ENCODE results near the gene RIMS3. TPM values are rescaled to one million over a fixed set of nuclear protein-coding genes. Genes with fewer than 3 reads are reported as not detected.

The RIMS3 gene
- total RNA-seq, 2 experiments from 2014 or later = 6.9 TPM

DNA sequence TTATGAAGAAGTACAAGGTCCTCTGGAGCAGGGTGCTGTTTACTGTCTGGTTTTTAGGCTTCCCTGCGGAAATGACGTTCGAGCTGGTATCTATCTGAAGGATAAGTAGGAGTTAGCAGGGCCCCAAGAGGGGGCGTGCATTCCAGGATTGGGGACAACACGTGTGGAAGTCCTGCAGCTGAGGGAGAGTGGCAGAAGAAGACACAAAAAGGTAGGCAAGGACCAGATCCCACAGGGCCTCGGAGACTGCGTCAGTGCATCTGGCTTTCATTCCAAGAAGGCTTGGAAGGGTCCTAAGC lies 5.9 kb downstream of the RIMS3 start:
- Mint-ChIP-seq H3K4me3 (no peak overlapping the region), H3K27ac (no peak overlapping the region), H3K27me3 (peaks cover 3% of the 10 kb centered on the region), H3K36me3 (no peaks in the 10 kb centered on the region), H3K9me3 (no peaks in the 10 kb centered on the region), H3K4me1 (peaks cover 10% of the 10 kb centered on the region)
- no peak for ATAC-seq (ENCODE audit: low read depth)
- POLR2A ChIA-PET = no interaction called here
- no peak for DNase-seq

DNA sequence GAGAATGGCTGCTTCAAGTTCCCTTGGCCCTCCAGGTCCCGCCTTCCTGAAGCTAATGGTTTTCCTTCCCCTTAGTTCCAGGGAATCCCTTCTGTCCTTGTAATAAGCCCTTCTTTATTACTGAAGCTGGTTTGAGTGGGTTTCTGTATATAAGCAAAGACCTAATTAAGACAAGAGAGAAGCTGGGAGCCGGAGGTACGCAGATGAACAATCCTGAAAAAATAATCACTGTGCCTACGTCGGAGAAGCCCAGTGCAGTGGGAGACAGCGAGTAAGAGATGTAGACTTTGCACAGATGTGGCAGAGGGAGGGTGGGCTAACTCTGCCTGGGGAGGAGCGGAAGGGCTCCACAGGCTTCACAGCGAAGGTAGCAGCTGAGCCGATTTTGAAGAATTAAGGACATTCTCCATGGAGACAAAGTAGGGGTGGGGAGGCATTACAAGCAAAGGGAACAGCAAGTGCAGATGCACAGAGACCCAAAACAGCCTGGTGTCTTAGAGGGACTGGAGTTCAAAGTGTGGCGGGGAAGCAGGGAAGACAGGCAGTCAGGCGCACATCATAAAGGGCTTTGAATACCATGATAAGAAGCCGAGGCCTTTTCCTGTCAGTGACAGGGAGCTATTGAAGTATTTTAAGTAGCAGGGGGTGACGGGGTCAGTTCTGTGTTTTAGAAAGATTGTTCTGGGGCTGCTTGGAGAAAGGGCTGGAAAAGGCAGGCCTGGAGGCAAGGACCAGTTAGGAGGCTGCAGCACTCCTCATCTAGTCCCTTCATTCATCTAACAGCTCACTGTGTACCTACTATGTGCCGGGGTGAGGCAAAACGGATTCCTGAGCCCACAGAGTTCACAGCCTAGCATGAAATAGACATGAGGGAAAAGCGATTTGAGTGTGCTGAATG lies 6.5 kb downstream of the RIMS3 start:
- POLR2A ChIA-PET = no interaction called here
- no peak for ATAC-seq (ENCODE audit: low read depth)

DNA sequence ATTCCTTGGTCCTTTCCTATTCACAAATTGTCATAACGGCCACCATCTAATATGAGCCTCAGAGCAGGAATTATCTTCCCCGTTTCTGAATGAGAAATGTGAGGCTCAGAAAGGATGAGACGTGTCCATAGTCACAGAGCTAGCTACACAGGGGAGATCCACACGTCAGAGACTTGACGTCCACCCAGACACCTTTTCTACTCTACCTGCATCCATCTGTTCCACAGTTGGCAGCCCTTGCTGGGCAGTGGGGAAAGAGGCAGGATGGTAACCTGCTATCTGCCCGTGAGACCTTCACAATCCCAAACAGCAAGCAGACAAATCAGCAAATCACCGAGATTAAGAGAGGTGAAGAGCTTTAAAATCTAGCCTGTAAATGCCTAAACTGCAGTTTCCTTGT lies 8.4 kb downstream of the RIMS3 start:
- POLR2A ChIA-PET = interaction anchor here (0.6 kb wide), 1 partner anchor 8 kb away, joined by 3 read pairs; no protein-coding TSS in a partner anchor
- ATAC-seq (ENCODE audit: low read depth) = no peak
- no peak overlapping the region for H3K4me3 Mint-ChIP-seq
- peaks cover 5% of the 10 kb centered on the region for H3K27me3 Mint-ChIP-seq
- peaks cover 4% of the 10 kb centered on the region for H3K4me1 Mint-ChIP-seq
- no peaks in the 10 kb centered on the region for H3K9me3 Mint-ChIP-seq
- H3K36me3 Mint-ChIP-seq = no peaks in the 10 kb centered on the region
- H3K27ac Mint-ChIP-seq = no peak overlapping the region
- DNase-seq = no peak

More for the DNA sequence above, 6.5 kb downstream of the RIMS3 start:
- Mint-ChIP-seq H3K36me3 (no peaks in the 10 kb centered on the region), H3K27ac (no peak overlapping the region), H3K4me1 (peaks cover 13% of the 10 kb centered on the region), H3K9me3 (no peaks in the 10 kb centered on the region), H3K27me3 (peaks cover 5% of the 10 kb centered on the region), H3K4me3 (no peak overlapping the region)
- no peak for DNase-seq

DNA sequence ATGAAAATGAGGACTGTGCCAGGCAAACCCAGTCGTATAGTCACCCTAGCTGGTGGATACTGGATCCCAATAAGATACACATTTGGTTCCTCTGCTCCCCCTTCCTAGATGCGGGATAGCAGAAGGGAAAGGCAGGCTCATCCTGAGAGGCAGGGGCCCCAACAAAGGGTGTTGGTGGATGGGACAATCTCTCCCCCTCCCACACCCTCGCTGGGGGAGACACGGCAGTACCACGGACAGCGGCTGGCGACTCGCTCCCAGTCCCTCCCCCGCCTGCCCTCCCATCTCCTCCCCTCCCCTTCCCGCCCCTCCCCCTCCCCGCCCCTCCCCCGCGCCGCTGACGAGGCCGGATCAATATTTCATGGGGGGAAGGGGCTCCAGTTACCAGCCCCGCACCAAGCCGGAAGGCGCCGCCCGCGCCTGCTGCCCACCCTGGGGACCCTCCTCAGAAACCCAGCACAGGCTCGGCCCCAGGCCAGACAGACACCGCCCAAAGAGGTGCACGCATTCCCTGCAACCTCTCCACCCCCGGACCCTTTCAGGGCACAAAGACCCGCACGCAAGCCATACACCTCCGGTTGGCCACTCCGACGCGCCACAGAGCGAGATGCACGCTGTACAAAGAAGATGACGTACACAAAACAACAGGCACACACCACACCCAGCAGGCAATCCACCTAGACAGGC lies 11.5 kb downstream of the RIMS3 start:
- DNase-seq (no peak), ATAC-seq (ENCODE audit: low read depth) (no peak)
- Mint-ChIP-seq H3K4me3 (no peak overlapping the region), H3K9me3 (no peaks in the 10 kb centered on the region), H3K4me1 (peaks cover 7% of the 10 kb centered on the region), H3K27me3 (peaks cover 8% of the 10 kb centered on the region), H3K27ac (no peak overlapping the region), H3K36me3 (no peaks in the 10 kb centered on the region)
- POLR2A ChIA-PET = no interaction called here

DNA sequence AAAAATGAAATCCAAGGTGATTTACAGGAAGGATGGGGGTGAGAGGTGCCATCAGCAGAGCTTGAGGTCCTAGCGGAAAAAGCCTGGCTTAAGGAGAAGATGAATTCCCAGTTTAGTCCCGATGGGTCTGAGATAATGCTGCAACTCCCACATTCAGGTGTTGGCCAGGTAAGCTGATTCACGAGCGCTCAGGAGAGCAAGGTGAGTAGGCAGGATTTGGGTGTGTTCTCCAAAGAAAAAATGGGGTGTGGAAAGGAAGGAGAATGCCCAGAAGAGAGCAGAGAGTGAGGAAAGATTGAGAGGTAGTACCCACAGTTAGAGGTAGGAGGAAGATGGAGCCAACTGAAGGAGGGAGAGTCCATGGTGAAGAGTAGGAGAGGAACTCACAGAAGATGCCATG lies 12.5 kb downstream of the RIMS3 start:
- no peak overlapping the region for H3K27ac Mint-ChIP-seq
- H3K4me3 Mint-ChIP-seq = no peak overlapping the region
- H3K27me3 Mint-ChIP-seq = peaks cover 10% of the 10 kb centered on the region
- H3K36me3 Mint-ChIP-seq = no peaks in the 10 kb centered on the region
- H3K4me1 Mint-ChIP-seq = peaks cover 7% of the 10 kb centered on the region
- POLR2A ChIA-PET = interaction anchor here (0.6 kb wide), 1 partner anchor 201 kb away, joined by 3 read pairs; no protein-coding TSS in a partner anchor
- DNase-seq = no peak
- no peak for ATAC-seq (ENCODE audit: low read depth)
- no peaks in the 10 kb centered on the region for H3K9me3 Mint-ChIP-seq

DNA sequence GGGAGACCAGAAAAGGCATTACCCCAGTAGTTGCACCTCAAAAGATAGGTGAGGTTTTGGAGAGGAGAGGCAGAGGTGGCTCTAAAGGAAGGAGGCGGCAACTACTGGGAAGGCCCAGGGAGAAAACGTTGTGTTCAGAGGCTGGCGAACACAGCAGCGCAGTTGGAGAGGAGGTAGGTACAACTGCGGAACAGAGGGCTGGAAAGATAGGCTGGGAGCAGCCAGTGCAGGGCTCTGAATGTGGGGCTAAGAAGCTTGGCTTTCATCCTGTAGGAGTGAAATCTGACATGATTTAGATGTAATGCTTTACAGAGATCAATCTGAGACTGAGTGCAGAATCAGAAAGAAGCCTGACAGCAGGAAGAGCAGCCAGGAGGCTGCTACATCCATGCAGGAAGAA lies 13.0 kb downstream of the RIMS3 start:
- POLR2A ChIA-PET = interaction anchor here (0.6 kb wide), 1 partner anchor 202 kb away, joined by 3 read pairs; no protein-coding TSS in a partner anchor
- Mint-ChIP-seq H3K27me3 (peaks cover 15% of the 10 kb centered on the region), H3K9me3 (no peaks in the 10 kb centered on the region), H3K36me3 (no peaks in the 10 kb centered on the region), H3K4me3 (no peak overlapping the region), H3K4me1 (peaks cover 7% of the 10 kb centered on the region), H3K27ac (no peak overlapping the region)
- no peak for ATAC-seq (ENCODE audit: low read depth)
- DNase-seq = no peak

DNA sequence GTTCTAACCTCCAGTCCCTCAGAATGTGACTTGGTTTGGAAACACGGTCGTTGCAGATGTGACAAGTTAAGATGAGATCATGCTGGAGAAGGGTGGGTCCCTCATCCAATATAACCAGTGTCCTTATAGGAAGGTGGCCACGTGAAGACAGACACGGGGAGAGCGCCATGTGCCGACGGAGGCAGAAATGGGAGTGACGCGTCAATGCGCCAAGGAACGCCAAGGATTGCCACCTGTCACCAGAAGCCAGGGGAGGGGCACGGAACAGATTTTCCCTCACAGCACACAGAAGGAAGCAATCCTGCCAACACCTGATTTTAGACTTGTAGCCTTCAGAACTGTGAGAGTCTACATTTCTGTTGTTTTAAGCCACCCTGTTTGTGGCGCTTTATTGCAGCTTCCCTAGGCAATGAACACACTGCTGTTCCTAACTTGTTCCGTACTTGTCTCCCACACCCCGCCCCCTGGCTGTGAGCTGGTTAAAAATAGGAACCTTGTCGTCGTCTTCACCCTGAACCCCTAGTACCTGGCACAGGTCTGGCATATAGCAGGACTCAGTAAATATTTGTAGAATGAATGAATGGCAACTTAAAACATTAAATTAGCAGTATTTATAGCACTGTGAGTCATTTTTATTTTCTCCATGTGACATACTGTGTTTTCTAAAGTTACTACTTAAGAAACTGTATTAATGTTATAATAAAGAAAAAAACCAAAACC lies 14.2 kb downstream of the RIMS3 start:
- Mint-ChIP-seq H3K27ac (no peak overlapping the region), H3K36me3 (no peaks in the 10 kb centered on the region), H3K9me3 (no peaks in the 10 kb centered on the region), H3K4me1 (peaks cover 7% of the 10 kb centered on the region), H3K4me3 (no peak overlapping the region), H3K27me3 (peaks cover 16% of the 10 kb centered on the region)
- ATAC-seq (ENCODE audit: low read depth) (no peak), DNase-seq (no peak)
- POLR2A ChIA-PET = interaction anchor here (0.6 kb wide), 1 partner anchor 78 kb away, joined by 5 read pairs; no protein-coding TSS in a partner anchor

DNA sequence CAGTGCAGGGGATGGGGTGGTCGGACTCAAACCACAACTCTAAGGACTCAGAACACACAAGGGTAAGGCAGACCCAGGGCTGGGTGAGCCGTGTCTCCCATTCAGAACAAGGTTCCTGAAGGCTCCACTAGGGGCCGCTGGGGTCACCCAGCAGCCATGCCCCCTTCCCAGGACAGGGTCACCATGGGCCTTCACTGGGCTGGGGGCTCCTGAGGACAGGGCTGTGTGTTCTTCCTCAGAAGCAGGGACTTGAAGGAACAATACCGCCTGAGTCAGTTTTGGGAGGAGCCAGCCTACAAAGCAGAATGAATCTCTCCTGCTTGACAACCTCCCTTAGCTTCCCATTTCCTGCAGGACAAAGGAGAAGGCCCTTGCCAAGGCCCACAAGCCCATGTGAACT lies 15.4 kb downstream of the RIMS3 start:
- POLR2A ChIA-PET = interaction anchor here (0.6 kb wide), 1 partner anchor 30 kb away, joined by 3 read pairs; no protein-coding TSS in a partner anchor
- no peak overlapping the region for H3K4me3 Mint-ChIP-seq
- no peak overlapping the region for H3K27ac Mint-ChIP-seq
- no peaks in the 10 kb centered on the region for H3K36me3 Mint-ChIP-seq
- peak; percentile 50 for ATAC-seq (ENCODE audit: low read depth)
- no peak for DNase-seq
- H3K9me3 Mint-ChIP-seq = no peaks in the 10 kb centered on the region
- H3K27me3 Mint-ChIP-seq = peaks cover 16% of the 10 kb centered on the region
- H3K4me1 Mint-ChIP-seq = peaks cover 7% of the 10 kb centered on the region

DNA sequence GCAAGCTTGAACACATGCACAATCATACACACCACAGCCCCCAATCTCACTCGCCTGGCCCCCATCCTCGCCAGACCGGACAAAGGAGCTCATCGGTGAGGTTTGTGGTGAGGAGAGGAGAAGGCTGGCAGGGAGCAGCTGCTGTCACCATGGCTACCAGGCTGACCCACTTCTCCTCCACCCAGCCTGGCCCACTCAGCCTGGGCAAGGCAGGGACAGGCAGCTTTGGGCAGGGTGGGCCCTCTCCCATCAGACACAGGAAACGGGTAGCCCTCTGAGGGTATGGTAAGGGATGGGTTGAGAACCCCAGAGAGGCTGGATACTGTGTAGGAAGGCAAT lies 15.9 kb downstream of the RIMS3 start:
- POLR2A ChIA-PET = interaction anchor here (0.6 kb wide), 1 partner anchor 31 kb away, joined by 3 read pairs; no protein-coding TSS in a partner anchor
- ATAC-seq (ENCODE audit: low read depth) = no peak
- Mint-ChIP-seq H3K36me3 (no peaks in the 10 kb centered on the region), H3K4me3 (no peak overlapping the region), H3K4me1 (peaks cover 7% of the 10 kb centered on the region), H3K27ac (no peak overlapping the region), H3K9me3 (no peaks in the 10 kb centered on the region), H3K27me3 (peaks cover 15% of the 10 kb centered on the region)
- DNase-seq = no peak

DNA sequence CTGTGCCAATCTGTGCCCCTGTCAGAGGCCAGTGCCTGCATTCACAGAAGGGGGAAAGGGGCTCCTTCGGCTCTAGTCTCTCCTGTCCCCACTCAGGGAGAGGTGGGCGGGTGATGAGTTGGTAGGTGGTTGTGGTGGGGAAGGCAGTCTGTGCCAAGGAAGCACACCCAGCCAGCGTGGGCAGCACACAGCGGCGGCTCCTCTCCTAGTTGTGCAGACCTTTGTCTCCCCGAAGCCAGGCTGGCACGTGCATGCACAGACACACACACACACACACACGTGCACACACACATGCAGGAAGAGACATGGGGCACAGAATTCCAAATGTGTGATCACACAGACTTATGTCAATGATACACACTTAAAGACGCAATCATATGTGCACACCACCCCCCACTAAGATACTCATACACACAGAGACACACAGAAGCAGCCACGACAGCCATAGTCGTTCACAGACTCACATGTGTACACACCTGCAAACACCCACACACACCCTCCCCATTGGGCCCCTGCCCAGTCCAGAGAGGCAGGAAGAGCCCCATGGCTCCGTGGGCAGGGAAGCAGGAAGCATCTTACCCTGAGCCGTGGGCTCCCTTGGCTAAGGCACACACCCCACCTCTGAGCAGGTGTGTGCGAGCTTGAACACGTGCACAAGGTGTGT lies 16.4 kb downstream of the RIMS3 start:
- Mint-ChIP-seq H3K27me3 (peaks cover 14% of the 10 kb centered on the region), H3K27ac (no peak overlapping the region), H3K36me3 (no peaks in the 10 kb centered on the region), H3K4me3 (no peak overlapping the region), H3K9me3 (no peaks in the 10 kb centered on the region), H3K4me1 (peaks cover 3% of the 10 kb centered on the region)
- DNase-seq = no peak
- POLR2A ChIA-PET = interaction anchor here (0.6 kb wide), 1 partner anchor 8 kb away, joined by 3 read pairs; no protein-coding TSS in a partner anchor
- no peak for ATAC-seq (ENCODE audit: low read depth)

DNA sequence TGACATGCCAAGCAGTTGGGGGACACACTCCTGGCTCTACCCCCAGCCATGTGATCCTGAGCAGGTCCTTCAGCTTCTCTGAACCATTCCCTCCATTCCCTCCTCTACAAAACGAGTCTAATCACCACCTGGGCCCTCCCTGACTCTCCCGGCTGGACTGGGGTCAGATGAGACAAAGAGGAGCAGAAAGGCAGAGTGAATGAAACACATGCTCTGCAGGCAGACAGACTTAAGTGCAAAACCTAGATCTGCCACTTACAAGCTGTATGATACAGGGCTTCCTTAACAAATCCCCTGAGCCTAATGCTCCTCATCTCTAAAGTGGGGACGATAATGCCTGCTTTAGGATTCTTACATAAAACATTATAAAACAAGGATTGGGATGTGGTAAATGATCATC lies 17.3 kb downstream of the RIMS3 start:
- Mint-ChIP-seq H3K27ac (no peak overlapping the region), H3K4me3 (no peak overlapping the region), H3K36me3 (no peaks in the 10 kb centered on the region), H3K4me1 (peaks cover 3% of the 10 kb centered on the region), H3K27me3 (peaks cover 14% of the 10 kb centered on the region), H3K9me3 (no peaks in the 10 kb centered on the region)
- POLR2A ChIA-PET = no interaction called here
- ATAC-seq (ENCODE audit: low read depth) (no peak), DNase-seq (no peak)

DNA sequence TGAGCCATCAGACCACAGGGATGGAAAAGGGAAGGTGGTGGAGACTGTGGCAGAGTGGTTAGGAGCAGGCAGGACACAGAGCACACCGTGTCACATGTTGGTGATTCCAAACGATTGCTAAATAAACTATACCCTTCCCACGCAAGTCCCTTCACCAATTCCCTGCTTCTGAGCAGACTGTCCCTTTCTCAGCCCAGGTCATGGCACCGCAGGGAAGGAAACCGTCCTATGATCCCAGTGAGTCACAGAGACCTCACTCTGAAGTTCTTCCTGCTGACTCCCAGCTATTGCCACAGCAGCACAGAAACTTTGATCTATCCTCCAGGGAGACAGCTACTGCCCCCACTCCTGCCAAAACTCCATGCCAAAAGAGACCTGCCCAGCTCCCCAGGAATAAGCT lies 19.2 kb downstream of the RIMS3 start:
- ATAC-seq (ENCODE audit: low read depth) (no peak), DNase-seq (no peak)
- Mint-ChIP-seq H3K9me3 (no peaks in the 10 kb centered on the region), H3K27ac (no peak overlapping the region), H3K27me3 (peaks cover 14% of the 10 kb centered on the region), H3K4me3 (no peak overlapping the region), H3K36me3 (no peaks in the 10 kb centered on the region), H3K4me1 (peaks cover 5% of the 10 kb centered on the region)
- POLR2A ChIA-PET = interaction anchor here (0.6 kb wide), 1 partner anchor 231 kb away, joined by 3 read pairs; no protein-coding TSS in a partner anchor

DNA sequence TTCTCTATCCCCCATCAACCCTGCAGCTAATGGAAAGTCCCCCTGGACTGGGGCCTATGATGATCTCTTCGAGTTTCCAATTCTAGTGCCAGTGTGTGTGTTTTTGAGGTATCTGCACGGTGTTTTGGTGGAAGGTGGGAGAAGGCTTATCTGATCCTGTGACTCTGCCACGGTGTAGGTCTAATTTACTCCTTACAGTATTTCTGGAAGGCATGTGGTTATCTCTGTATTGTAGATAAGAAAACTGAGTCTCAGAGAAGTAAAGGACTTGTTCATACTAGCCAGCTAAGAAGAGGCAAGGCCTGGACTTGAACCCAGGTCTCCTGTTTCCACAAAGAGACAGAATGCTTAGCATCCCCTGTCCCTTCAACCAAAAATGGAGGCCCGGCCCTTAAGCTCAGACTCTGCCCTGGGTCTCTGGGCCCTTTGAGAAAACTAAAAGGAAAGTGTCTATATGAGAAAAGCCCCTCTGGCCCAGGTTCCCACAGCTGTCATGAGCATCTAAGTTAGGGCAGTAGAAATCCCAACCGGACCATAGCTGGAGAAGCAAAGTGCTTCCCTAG lies 20.3 kb downstream of the RIMS3 start:
- POLR2A ChIA-PET = no interaction called here

More for the DNA sequence above, 20.3 kb downstream of the RIMS3 start:
- Mint-ChIP-seq H3K27ac (no peak overlapping the region), H3K36me3 (no peaks in the 10 kb centered on the region), H3K9me3 (no peaks in the 10 kb centered on the region), H3K4me3 (no peak overlapping the region), H3K27me3 (peaks cover 11% of the 10 kb centered on the region), H3K4me1 (peaks cover 16% of the 10 kb centered on the region)
- ATAC-seq (ENCODE audit: low read depth) (no peak), DNase-seq (no peak)
